ENCODE measurements around the gene LRRC37A2. TPM values are rescaled to one million over a fixed set of nuclear protein-coding genes. Genes with fewer than 3 reads are reported as not detected.
"Not testable (repeated sequence)": the region's sequence is repeated elsewhere in the genome, so short reads cannot be mapped to it uniquely, and the experiment has no call there.

Gene LRRC37A2

DNA sequence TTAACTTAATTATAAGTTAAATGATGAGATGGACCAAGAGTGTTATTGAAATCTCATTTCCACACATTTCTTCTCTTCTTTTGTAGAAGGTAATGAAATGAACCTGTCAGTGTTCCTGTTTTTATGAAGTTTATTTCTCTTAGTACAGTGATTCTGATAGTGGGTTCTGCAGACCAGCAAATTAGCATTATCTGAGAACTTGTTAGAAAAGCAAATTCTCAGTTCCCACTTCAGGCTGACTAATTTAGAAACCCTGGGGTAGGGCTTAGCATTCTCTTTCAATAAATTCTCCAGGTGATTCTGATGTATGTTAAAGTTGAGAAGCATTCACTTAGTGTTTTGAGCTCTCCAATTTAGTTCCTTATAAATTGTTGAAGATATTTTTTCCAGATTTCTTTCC is 90.9 kb downstream of the LRRC37A2 start:
- not testable (repeated sequence) for H3K36me3 ChIP-seq (replicated peaks in 1 of 2; ENCODE audit: control insufficient read depth in 2 of 2, insufficient read depth in 2 of 2, low read length in 2 of 2); H3K4me1 ChIP-seq (ENCODE audit: control insufficient read depth in 2 of 2, insufficient read depth in 1 of 2, low read depth in 1 of 2, low read length in 2 of 2); H2AFZ ChIP-seq (ENCODE audit: low read length); H3K27ac ChIP-seq (replicated peaks; ENCODE audit: low read length); H2AK5ac ChIP-seq (ENCODE audit: low read depth, low read length); DNase-seq (ENCODE audit: low spot score); H2BK5ac ChIP-seq (ENCODE audit: low read length); H3K9ac ChIP-seq (ENCODE audit: low read depth, low read length, poor library complexity); H3K4ac ChIP-seq (ENCODE audit: low read length); H2BK12ac ChIP-seq (ENCODE audit: low read length); H3K4me2 ChIP-seq (ENCODE audit: insufficient read depth, low read length, poor library complexity, severe bottlenecking); H2BK15ac ChIP-seq (ENCODE audit: low read length); H4K91ac ChIP-seq (ENCODE audit: low read depth, low read length, poor library complexity); H3K18ac ChIP-seq (ENCODE audit: low read length); H2BK120ac ChIP-seq (ENCODE audit: low read depth, low read length); H4K8ac ChIP-seq (ENCODE audit: low read depth, low read length); H3K9me3 ChIP-seq (replicated peaks in 1 of 2; ENCODE audit: control insufficient read depth in 2 of 2, insufficient read depth in 1 of 2, low read depth in 1 of 2, low read length in 2 of 2); H3K23ac ChIP-seq (ENCODE audit: low read depth, low read length, poor library complexity); H3K4me3 ChIP-seq (ENCODE audit: low read length in 2 of 2); H3K14ac ChIP-seq (ENCODE audit: low read length); H3K79me1 ChIP-seq (ENCODE audit: low read depth, low read length); H3K27me3 ChIP-seq (ENCODE audit: control insufficient read depth in 3 of 3, insufficient read depth in 3 of 3, low read depth in 1 of 3, low read length in 3 of 3)

Small RNA genes lying within 50 kb of the gene (small RNA-seq; reads per million reads assigned to genes)
- not detected for gene RN7SL199P (ENCODE audit: insufficient read depth)
